Measurements from ENCODE around the gene PAQR8. TPM values are rescaled to one million over a fixed set of nuclear protein-coding genes. Genes with fewer than 3 reads are reported as not detected.

Gene PAQR8
- total and polyA plus RNA-seq, 2 of the 4 experiments (the other 2 are of a cell fraction) = 1.4 to 1.6 TPM

- no peak overlapping the region for H3K9ac ChIP-seq (ENCODE audit: low read depth, low read length)
- no peak overlapping the region for H4K8ac ChIP-seq (ENCODE audit: low read depth in 2 of 2, low read length in 2 of 2)
- ChIA-PET POLR2A (ENCODE audit: unreplicated experiment) (no interaction called here), CTCF (interaction anchor here (0.6 to 2.4 kb wide), 2 partner anchors 15 to 1903 kb away, joined by 3 to 8 read pairs; no protein-coding TSS in a partner anchor)
- H2BK20ac ChIP-seq (ENCODE audit: low read depth, low read length) = no peak overlapping the region
- dilution Hi-C loops (cut with HindIII; ENCODE audit: low sequenced_read_pairs, unreplicated experiment) = no loop called here
- H3K4me2 ChIP-seq (ENCODE audit: low read depth, low read length) = no peak overlapping the region
- H3K56ac ChIP-seq (ENCODE audit: extremely low read depth, insufficient read depth, low read length) = no peak overlapping the region
- H3K9me1 ChIP-seq (ENCODE audit: insufficient read depth, low read length) = no peaks in the 10 kb centered on the region
- no peak overlapping the region for H2BK5ac ChIP-seq (ENCODE audit: low read depth, low read length, poor library complexity, severe bottlenecking)
- no peaks in the 10 kb centered on the region for H3K79me1 ChIP-seq (ENCODE audit: low read depth in 1 of 2, low read length in 2 of 2)
- H2BK15ac ChIP-seq (ENCODE audit: low read depth, low read length) = no peak overlapping the region
- H3K27ac ChIP-seq (ENCODE audit: insufficient read depth, low read length) = no peak overlapping the region
- H2AK5ac ChIP-seq (ENCODE audit: low read depth, low read length) = no peak overlapping the region
- 0 out of 2 replicates have a peak, but pooled peaks have one; percentile 45 for TF ChIP-seq MAFK (IDR thresholded peaks at IDR 0.05; ENCODE audit: low read depth, low read length)
- TF ChIP-seq RFX5 (IDR thresholded peaks at IDR 0.05; ENCODE audit: low read depth, low read length) = no peak
- no peak overlapping the region for H2AFZ ChIP-seq (replicated peaks; ENCODE audit: low read length, poor library complexity)
- no peak overlapping the region for H2AK9ac ChIP-seq (replicated peaks; ENCODE audit: low read depth, low read length, poor library complexity)
- H3K18ac ChIP-seq (ENCODE audit: low read depth, low read length) = no peak overlapping the region
- no TSS peak for BruUV-seq (replicated peaks)
- no peak overlapping the region for H3K4me3 ChIP-seq (ENCODE audit: insufficient read depth, low read depth, low read length)
- DNase-seq = no peak
- no peaks in the 10 kb centered on the region for H3K9me3 ChIP-seq (ENCODE audit: control insufficient read depth, insufficient read depth, low read length)
- no peak overlapping the region for H4K5ac ChIP-seq (ENCODE audit: low read depth, low read length)
- peaks cover 2% of the 10 kb centered on the region for H3K27me3 ChIP-seq (ENCODE audit: control insufficient read depth, insufficient read depth, low read length)
- no peak for ATAC-seq (ENCODE audit: low read depth)
- no peak overlapping the region for H3K14ac ChIP-seq (replicated peaks; ENCODE audit: low read depth, low read length)
- no peak overlapping the region for H4K91ac ChIP-seq (ENCODE audit: insufficient read depth, low read depth, low read length)
- no peaks in the 10 kb centered on the region for H4K20me1 ChIP-seq (ENCODE audit: insufficient read depth, low read length)
- WGBS, 2 experiments (ENCODE audit: extremely low coverage in 2 of 2, insufficient read length in 1 of 2) = no CpG with 5 or more reads among the region's 6 CpGs
- H3K4ac ChIP-seq (ENCODE audit: low read depth, low read length) = no peak overlapping the region
- no peak overlapping the region for H3K23ac ChIP-seq (ENCODE audit: low read depth, low read length)
- no peak overlapping the region for H2BK120ac ChIP-seq (ENCODE audit: low read depth, low read length)
- H3K4me1 ChIP-seq (ENCODE audit: control insufficient read depth, insufficient read depth, low read length) = peaks cover 4% of the 10 kb centered on the region; the same call in 1 of the 2 replicates
- intact Hi-C loops (cut with micrococcal nuclease) = no loop called here
- no peaks in the 10 kb centered on the region for H3K36me3 ChIP-seq (ENCODE audit: control insufficient read depth, insufficient read depth, low read length)
- in situ Hi-C loops (cut with MboI; ENCODE audit: low sequenced_read_pairs) = no loop called here
These were observed 24.9 kb upstream of the PAQR8 start for GRCh38 chr6:52336919-52337561.
